ENCODE measurements around the gene MPDZ.

MPDZ gene

GRCh38 chr9:13127131-13127530 lies 152.4 kb downstream of the MPDZ start:
- no peak overlapping the region for H2AFZ ChIP-seq (ENCODE audit: low read length)
- H3K14ac ChIP-seq (ENCODE audit: low read length) = no peak overlapping the region
- no peak overlapping the region for H2BK15ac ChIP-seq (ENCODE audit: low read length)
- H3K4me3 ChIP-seq (ENCODE audit: low read length in 2 of 2) = no peak overlapping the region
- H3K23ac ChIP-seq (ENCODE audit: low read depth, low read length, poor library complexity) = no peak overlapping the region
- H4K91ac ChIP-seq (ENCODE audit: low read depth, low read length, poor library complexity) = no peak overlapping the region
- WGBS, 2 donors (ENCODE audit: extremely low coverage in 2 of 2, insufficient read length in 2 of 2, insufficient replicate concordance in 1 of 2) = no CpG with 5 or more reads among the region's 3 CpGs
- no peak overlapping the region for H3K27ac ChIP-seq (replicated peaks; ENCODE audit: low read length)
- no peak overlapping the region for H2BK120ac ChIP-seq (ENCODE audit: low read depth, low read length)
- H3K4ac ChIP-seq (ENCODE audit: low read length) = no peak overlapping the region
- no peak overlapping the region for H2BK12ac ChIP-seq (ENCODE audit: low read length)
- H2BK5ac ChIP-seq (ENCODE audit: low read length) = no peak overlapping the region
- no peaks in the 10 kb centered on the region for H3K4me1 ChIP-seq (ENCODE audit: control insufficient read depth in 2 of 2, insufficient read depth in 1 of 2, low read depth in 1 of 2, low read length in 2 of 2)
- H3K27me3 ChIP-seq (ENCODE audit: control insufficient read depth in 3 of 3, insufficient read depth in 3 of 3, low read depth in 1 of 3, low read length in 3 of 3) = no peaks in the 10 kb centered on the region
- H3K4me2 ChIP-seq (ENCODE audit: insufficient read depth, low read length, poor library complexity, severe bottlenecking) = no peak overlapping the region
- H3K9ac ChIP-seq (ENCODE audit: low read depth, low read length, poor library complexity) = no peak overlapping the region
- H3K36me3 ChIP-seq (replicated peaks in 1 of 2; ENCODE audit: control insufficient read depth in 2 of 2, insufficient read depth in 2 of 2, low read length in 2 of 2) = peaks cover 14 to 89% of the 10 kb centered on the region in 2 donors
- H3K9me3 ChIP-seq (replicated peaks in 1 of 2; ENCODE audit: control insufficient read depth in 2 of 2, insufficient read depth in 1 of 2, low read depth in 1 of 2, low read length in 2 of 2) = no peaks in the 10 kb centered on the region
- DNase-seq (ENCODE audit: low spot score) = no peak
- H3K18ac ChIP-seq (ENCODE audit: low read length) = no peak overlapping the region
- no peak overlapping the region for H4K8ac ChIP-seq (ENCODE audit: low read depth, low read length)
- H2AK5ac ChIP-seq (ENCODE audit: low read depth, low read length) = no peak overlapping the region
- no peaks in the 10 kb centered on the region for H3K79me1 ChIP-seq (ENCODE audit: low read depth, low read length)

- no peak overlapping the region for H2AFZ ChIP-seq (ENCODE audit: low read length)
- H3K14ac ChIP-seq (ENCODE audit: low read length) = no peak overlapping the region
- H2BK5ac ChIP-seq (ENCODE audit: low read length) = no peak overlapping the region
- H3K79me1 ChIP-seq (ENCODE audit: low read depth, low read length) = no peaks in the 10 kb centered on the region
- DNase-seq (ENCODE audit: low spot score) = no peak
- no peak overlapping the region for H3K9ac ChIP-seq (ENCODE audit: low read depth, low read length, poor library complexity)
- H2BK15ac ChIP-seq (ENCODE audit: low read length) = no peak overlapping the region
- no peak overlapping the region for H3K18ac ChIP-seq (ENCODE audit: low read length)
- no peaks in the 10 kb centered on the region for H3K27me3 ChIP-seq (ENCODE audit: control insufficient read depth in 3 of 3, insufficient read depth in 3 of 3, low read depth in 1 of 3, low read length in 3 of 3)
- no peak overlapping the region for H2BK120ac ChIP-seq (ENCODE audit: low read depth, low read length)
- no peak overlapping the region for H2BK12ac ChIP-seq (ENCODE audit: low read length)
- H3K4me2 ChIP-seq (ENCODE audit: insufficient read depth, low read length, poor library complexity, severe bottlenecking) = no peak overlapping the region
- peaks cover 18 to 89% of the 10 kb centered on the region in 2 donors for H3K36me3 ChIP-seq (replicated peaks in 1 of 2; ENCODE audit: control insufficient read depth in 2 of 2, insufficient read depth in 2 of 2, low read length in 2 of 2)
- no peak overlapping the region for H4K91ac ChIP-seq (ENCODE audit: low read depth, low read length, poor library complexity)
- H3K9me3 ChIP-seq (replicated peaks in 1 of 2; ENCODE audit: control insufficient read depth in 2 of 2, insufficient read depth in 1 of 2, low read depth in 1 of 2, low read length in 2 of 2) = no peaks in the 10 kb centered on the region
- H4K8ac ChIP-seq (ENCODE audit: low read depth, low read length) = no peak overlapping the region
- no peak overlapping the region for H3K23ac ChIP-seq (ENCODE audit: low read depth, low read length, poor library complexity)
- H3K4me1 ChIP-seq (ENCODE audit: control insufficient read depth in 2 of 2, insufficient read depth in 1 of 2, low read depth in 1 of 2, low read length in 2 of 2) = no peaks in the 10 kb centered on the region
- no peak overlapping the region for H2AK5ac ChIP-seq (ENCODE audit: low read depth, low read length)
- H3K4ac ChIP-seq (ENCODE audit: low read length) = no peak overlapping the region
- H3K4me3 ChIP-seq (ENCODE audit: low read length in 2 of 2) = no peak overlapping the region
- no peak overlapping the region for H3K27ac ChIP-seq (replicated peaks; ENCODE audit: low read length)
Observed at GRCh38 chr9:13125261-13125660, 154.2 kb downstream of the MPDZ start.

- no peak overlapping the region for H3K18ac ChIP-seq (ENCODE audit: low read length)
- no peak overlapping the region for H2AFZ ChIP-seq (ENCODE audit: low read length)
- no peak overlapping the region for H3K4me3 ChIP-seq (ENCODE audit: low read length in 2 of 2)
- no peak overlapping the region for H3K27ac ChIP-seq (replicated peaks; ENCODE audit: low read length)
- H4K8ac ChIP-seq (ENCODE audit: low read depth, low read length) = no peak overlapping the region
- H2BK12ac ChIP-seq (ENCODE audit: low read length) = no peak overlapping the region
- H3K9me3 ChIP-seq (replicated peaks in 1 of 2; ENCODE audit: control insufficient read depth in 2 of 2, insufficient read depth in 1 of 2, low read depth in 1 of 2, low read length in 2 of 2) = no peaks in the 10 kb centered on the region
- H2AK5ac ChIP-seq (ENCODE audit: low read depth, low read length) = no peak overlapping the region
- DNase-seq (ENCODE audit: low spot score) = no peak
- H3K36me3 ChIP-seq (replicated peaks in 1 of 2; ENCODE audit: control insufficient read depth in 2 of 2, insufficient read depth in 2 of 2, low read length in 2 of 2) = peaks cover 20 to 92% of the 10 kb centered on the region in 2 donors
- no CpG with 5 or more reads among the region's 9 CpGs for WGBS, 2 donors (ENCODE audit: extremely low coverage in 2 of 2, insufficient read length in 2 of 2, insufficient replicate concordance in 1 of 2)
- no peak overlapping the region for H4K91ac ChIP-seq (ENCODE audit: low read depth, low read length, poor library complexity)
- no peak overlapping the region for H3K9ac ChIP-seq (ENCODE audit: low read depth, low read length, poor library complexity)
- H2BK5ac ChIP-seq (ENCODE audit: low read length) = no peak overlapping the region
- H3K27me3 ChIP-seq (ENCODE audit: control insufficient read depth in 3 of 3, insufficient read depth in 3 of 3, low read depth in 1 of 3, low read length in 3 of 3) = no peaks in the 10 kb centered on the region
- H3K14ac ChIP-seq (ENCODE audit: low read length) = no peak overlapping the region
- no peak overlapping the region for H2BK120ac ChIP-seq (ENCODE audit: low read depth, low read length)
- no peaks in the 10 kb centered on the region for H3K79me1 ChIP-seq (ENCODE audit: low read depth, low read length)
- H3K23ac ChIP-seq (ENCODE audit: low read depth, low read length, poor library complexity) = no peak overlapping the region
- no peak overlapping the region for H2BK15ac ChIP-seq (ENCODE audit: low read length)
- no peak overlapping the region for H3K4me2 ChIP-seq (ENCODE audit: insufficient read depth, low read length, poor library complexity, severe bottlenecking)
- no peak overlapping the region for H3K4ac ChIP-seq (ENCODE audit: low read length)
- no peaks in the 10 kb centered on the region for H3K4me1 ChIP-seq (ENCODE audit: control insufficient read depth in 2 of 2, insufficient read depth in 1 of 2, low read depth in 1 of 2, low read length in 2 of 2)
Observed at GRCh38 chr9:13122756-13123369, 156.6 kb downstream of the MPDZ start.

GRCh38 chr9:13118313-13118712 lies 161.2 kb downstream of the MPDZ start:
- Histone ChIP-seq H3K4me1 (ENCODE audit: control insufficient read depth in 2 of 2, insufficient read depth in 1 of 2, low read depth in 1 of 2, low read length in 2 of 2) (no peaks in the 10 kb centered on the region), H3K4me2 (ENCODE audit: insufficient read depth, low read length, poor library complexity, severe bottlenecking) (no peak overlapping the region), H3K14ac (ENCODE audit: low read length) (no peak overlapping the region), H2BK5ac (ENCODE audit: low read length) (no peak overlapping the region), H3K18ac (ENCODE audit: low read length) (no peak overlapping the region), H3K79me1 (ENCODE audit: low read depth, low read length) (no peaks in the 10 kb centered on the region), H3K4ac (ENCODE audit: low read length) (no peak overlapping the region), H3K9me3 (replicated peaks in 1 of 2; ENCODE audit: control insufficient read depth in 2 of 2, insufficient read depth in 1 of 2, low read depth in 1 of 2, low read length in 2 of 2) (no peaks in the 10 kb centered on the region), H3K9ac (ENCODE audit: low read depth, low read length, poor library complexity) (no peak overlapping the region), H3K4me3 (ENCODE audit: low read length in 2 of 2) (no peak overlapping the region), H2AK5ac (ENCODE audit: low read depth, low read length) (no peak overlapping the region), H3K27me3 (ENCODE audit: control insufficient read depth in 3 of 3, insufficient read depth in 3 of 3, low read depth in 1 of 3, low read length in 3 of 3) (no peaks in the 10 kb centered on the region), H3K23ac (ENCODE audit: low read depth, low read length, poor library complexity) (no peak overlapping the region), H2BK12ac (ENCODE audit: low read length) (no peak overlapping the region), H4K8ac (ENCODE audit: low read depth, low read length) (no peak overlapping the region), H3K27ac (replicated peaks; ENCODE audit: low read length) (no peak overlapping the region), H2AFZ (ENCODE audit: low read length) (no peak overlapping the region), H2BK15ac (ENCODE audit: low read length) (no peak overlapping the region), H3K36me3 (replicated peaks in 1 of 2; ENCODE audit: control insufficient read depth in 2 of 2, insufficient read depth in 2 of 2, low read length in 2 of 2) (peaks cover 13 to 75% of the 10 kb centered on the region in 2 donors), H4K91ac (ENCODE audit: low read depth, low read length, poor library complexity) (no peak overlapping the region), H2BK120ac (ENCODE audit: low read depth, low read length) (no peak overlapping the region)
- no CpG with 5 or more reads among the region's 2 CpGs for WGBS, 2 donors (ENCODE audit: extremely low coverage in 2 of 2, insufficient read length in 2 of 2, insufficient replicate concordance in 1 of 2)
- DNase-seq (ENCODE audit: low spot score) = no peak

All from neuronal stem cell (in vitro differentiated cells).